DND-41 (cell line): ENCODE results near the gene TAAR9.
"Not testable (repeated sequence)": the region's sequence is repeated elsewhere in the genome, so short reads cannot be mapped to it uniquely, and the experiment has no call there.

Experiments used
- ATAC-seq: fragments of 200-7000 bp; cut with Tn5 transposase; 3 replicates; pipeline ENCODE4 v1.9.1; 2021; ENCODE audit warnings: low read depth; ENCODE audit not compliant: insufficient read depth
- DNase-seq: peaks from one replicate; pipeline ENCODE4 v3.0.0-alpha.2; 2020
- H2AFZ ChIP-seq: 2 replicates; pipeline ENCODE4 v1.6.0; 2012; ENCODE audit warnings: low read depth, low read length
- H3K27ac ChIP-seq: 2 replicates; pipeline ENCODE4 v1.5.1; 2012; ENCODE audit warnings: low read length, inconsistent platforms
- H3K27me3 ChIP-seq: fragments of 200-600 bp; sonication (generic); 2 replicates; pipeline ENCODE4 v1.6.0; 2012; ENCODE audit warnings: low read length, mild to moderate bottlenecking, inconsistent platforms; ENCODE audit not compliant: insufficient read depth, poor library complexity
- H3K36me3 ChIP-seq: 2 replicates; pipeline ENCODE4 v1.5.1; 2012; ENCODE audit warnings: low read length, inconsistent platforms; ENCODE audit not compliant: insufficient read depth
- H3K4me1 ChIP-seq: 2 replicates; pipeline ENCODE4 v1.5.1; 2012; ENCODE audit warnings: mild to moderate bottlenecking, low read length; ENCODE audit not compliant: insufficient read depth
- H3K4me2 ChIP-seq: 2 replicates; pipeline ENCODE4 v1.6.0; 2012; ENCODE audit warnings: mild to moderate bottlenecking, moderate library complexity, low read length, inconsistent platforms; ENCODE audit not compliant: insufficient read depth
- H3K4me3 ChIP-seq, 2 experiments: fragments of 200-600 bp in 1 of 2; shearing (Covaris generic) in 1 of 2; 2 replicates each; pipeline ENCODE4 v1.5.1; 2012 to 2016; ENCODE audit warnings: inconsistent platforms in 2 of 2, low read length in 2 of 2, mild to moderate bottlenecking in 2 of 2, low read depth in 1 of 2, moderate library complexity in 1 of 2
- H3K79me2 ChIP-seq: 2 replicates; pipeline ENCODE4 v1.6.0; 2012; ENCODE audit warnings: low read length, inconsistent platforms; ENCODE audit not compliant: insufficient read depth
- H3K9ac ChIP-seq: 2 replicates; pipeline ENCODE4 v1.6.0; 2012; ENCODE audit warnings: low read depth, mild to moderate bottlenecking, inconsistent platforms, low read length, moderate library complexity
- H3K9me3 ChIP-seq: 2 replicates; pipeline ENCODE4 v1.5.1; 2012; ENCODE audit warnings: low read length, moderate library complexity, mild to moderate bottlenecking, inconsistent platforms; ENCODE audit not compliant: insufficient read depth, severe bottlenecking
- H4K20me1 ChIP-seq: 2 replicates; pipeline ENCODE4 v1.6.0; 2012; ENCODE audit warnings: low read length; ENCODE audit not compliant: insufficient read depth
- EZH2 ChIP-seq: IDR thresholded peaks from 3 replicates; pipeline ENCODE4 v1.6.1; 2012; ENCODE audit warnings: borderline replicate concordance, low read depth, mild to moderate bottlenecking, moderate library complexity, low read length, inconsistent platforms; ENCODE audit not compliant: severe bottlenecking
- TF ChIP-seq, protein P1 (sequence below): IDR thresholded peaks from 2 replicates; pipeline ENCODE4 v1.5.1; 2012; ENCODE audit warnings: borderline replicate concordance, low read length, moderate library complexity, mild to moderate bottlenecking; ENCODE audit not compliant: poor library complexity, severe bottlenecking; ENCODE audit errors: extremely low read depth

The TAAR9 gene

DNA sequence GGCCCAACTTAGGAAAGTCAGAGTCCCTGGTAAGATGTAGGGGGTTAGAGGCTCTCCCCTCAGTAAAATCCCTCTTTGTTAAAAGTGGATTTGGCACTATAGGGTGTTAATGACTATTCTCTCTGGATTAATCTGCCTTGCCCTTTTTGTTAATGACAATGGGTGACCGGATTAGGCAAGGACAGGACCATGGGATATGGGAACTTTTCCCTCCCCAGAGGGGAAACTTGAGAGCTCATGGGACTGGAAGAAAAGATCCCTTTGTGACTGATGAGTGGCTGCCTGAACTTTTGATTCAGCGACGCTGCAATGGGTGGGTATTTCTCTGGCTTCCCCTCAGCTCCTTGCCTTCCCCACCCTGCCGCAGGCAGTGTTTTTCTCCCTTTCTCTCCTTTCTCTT, 12.2 kb upstream of the TAAR9 start:
- Histone ChIP-seq H3K4me3 (no peak overlapping the region), H4K20me1 (no peaks in the 10 kb centered on the region), H3K27ac (no peak overlapping the region), H3K9ac (no peak overlapping the region), H3K36me3 (no peaks in the 10 kb centered on the region), H3K27me3 (peaks cover 3% of the 10 kb centered on the region), H2AFZ (no peak overlapping the region), H3K4me2 (no peak overlapping the region), H3K9me3 (no peaks in the 10 kb centered on the region), H3K4me1 (no peaks in the 10 kb centered on the region), H3K79me2 (no peaks in the 10 kb centered on the region)
- TF ChIP-seq, protein P1, sequence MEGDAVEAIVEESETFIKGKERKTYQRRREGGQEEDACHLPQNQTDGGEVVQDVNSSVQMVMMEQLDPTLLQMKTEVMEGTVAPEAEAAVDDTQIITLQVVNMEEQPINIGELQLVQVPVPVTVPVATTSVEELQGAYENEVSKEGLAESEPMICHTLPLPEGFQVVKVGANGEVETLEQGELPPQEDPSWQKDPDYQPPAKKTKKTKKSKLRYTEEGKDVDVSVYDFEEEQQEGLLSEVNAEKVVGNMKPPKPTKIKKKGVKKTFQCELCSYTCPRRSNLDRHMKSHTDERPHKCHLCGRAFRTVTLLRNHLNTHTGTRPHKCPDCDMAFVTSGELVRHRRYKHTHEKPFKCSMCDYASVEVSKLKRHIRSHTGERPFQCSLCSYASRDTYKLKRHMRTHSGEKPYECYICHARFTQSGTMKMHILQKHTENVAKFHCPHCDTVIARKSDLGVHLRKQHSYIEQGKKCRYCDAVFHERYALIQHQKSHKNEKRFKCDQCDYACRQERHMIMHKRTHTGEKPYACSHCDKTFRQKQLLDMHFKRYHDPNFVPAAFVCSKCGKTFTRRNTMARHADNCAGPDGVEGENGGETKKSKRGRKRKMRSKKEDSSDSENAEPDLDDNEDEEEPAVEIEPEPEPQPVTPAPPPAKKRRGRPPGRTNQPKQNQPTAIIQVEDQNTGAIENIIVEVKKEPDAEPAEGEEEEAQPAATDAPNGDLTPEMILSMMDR: no peak
- no peak for TF ChIP-seq EZH2
- DNase-seq (no peak), ATAC-seq (no peak)

DNA sequence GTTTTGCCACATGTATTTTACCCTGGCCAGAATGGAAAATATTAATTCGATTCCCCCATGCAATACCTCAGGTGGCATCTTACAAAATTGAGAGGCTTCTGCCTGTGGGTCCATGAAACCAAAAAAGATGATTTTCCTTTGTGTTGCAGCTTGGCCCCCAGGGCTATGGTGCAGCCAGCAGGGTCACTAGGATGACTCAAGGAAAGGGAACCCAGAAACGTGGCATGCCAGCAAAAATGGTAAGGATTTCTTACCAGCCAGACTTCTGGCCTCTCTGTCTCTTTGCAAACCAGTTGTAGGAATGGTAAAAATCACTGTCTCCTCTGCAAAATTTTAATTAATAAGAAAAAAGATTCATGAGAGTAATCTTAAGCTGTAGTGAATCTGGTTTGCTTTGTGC, 11.6 kb upstream of the TAAR9 start:
- no peak for TF ChIP-seq EZH2
- TF ChIP-seq, protein P1: no peak
- Histone ChIP-seq H3K9ac (no peak overlapping the region), H3K36me3 (no peaks in the 10 kb centered on the region), H3K27me3 (peaks cover 3% of the 10 kb centered on the region), H3K4me2 (no peak overlapping the region), H2AFZ (no peak overlapping the region), H3K27ac (no peak overlapping the region), H4K20me1 (no peaks in the 10 kb centered on the region), H3K79me2 (no peaks in the 10 kb centered on the region), H3K9me3 (no peaks in the 10 kb centered on the region), H3K4me3 (no peak overlapping the region), H3K4me1 (no peaks in the 10 kb centered on the region)
- ATAC-seq (no peak), DNase-seq (no peak)

DNA sequence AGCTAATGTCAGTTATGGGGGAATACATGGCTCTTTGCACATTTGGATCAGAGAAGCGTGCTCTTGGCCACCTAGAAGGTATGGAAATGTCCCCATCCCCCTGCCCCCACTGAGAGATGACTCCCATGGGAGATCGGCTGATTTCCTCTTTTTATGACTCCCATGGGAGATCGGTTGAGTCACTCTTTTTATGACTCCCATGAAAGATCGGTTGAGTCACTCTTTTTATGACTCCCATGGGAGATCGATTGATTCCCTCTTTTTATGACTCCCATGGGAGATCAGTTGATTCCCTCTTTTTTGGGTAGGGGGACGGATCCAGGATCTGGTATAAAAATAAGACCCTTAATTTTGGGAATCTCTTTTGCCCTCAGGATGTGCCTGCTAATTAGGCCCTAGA, 10.3 kb upstream of the TAAR9 start:
- no peak overlapping the region for H3K4me3 ChIP-seq
- ATAC-seq (no peak), DNase-seq (no peak)
- H3K27me3 ChIP-seq: peaks cover 3% of the 10 kb centered on the region
- H3K9me3 ChIP-seq: no peaks in the 10 kb centered on the region
- H3K79me2 ChIP-seq: no peaks in the 10 kb centered on the region
- no peaks in the 10 kb centered on the region for H3K4me1 ChIP-seq
- no peak overlapping the region for H2AFZ ChIP-seq
- H4K20me1 ChIP-seq: no peaks in the 10 kb centered on the region
- H3K9ac ChIP-seq: no peak overlapping the region
- no peak for TF ChIP-seq EZH2
- TF ChIP-seq, protein P1: no peak
- H3K4me2 ChIP-seq: no peak overlapping the region
- no peaks in the 10 kb centered on the region for H3K36me3 ChIP-seq
- no peak overlapping the region for H3K27ac ChIP-seq

DNA sequence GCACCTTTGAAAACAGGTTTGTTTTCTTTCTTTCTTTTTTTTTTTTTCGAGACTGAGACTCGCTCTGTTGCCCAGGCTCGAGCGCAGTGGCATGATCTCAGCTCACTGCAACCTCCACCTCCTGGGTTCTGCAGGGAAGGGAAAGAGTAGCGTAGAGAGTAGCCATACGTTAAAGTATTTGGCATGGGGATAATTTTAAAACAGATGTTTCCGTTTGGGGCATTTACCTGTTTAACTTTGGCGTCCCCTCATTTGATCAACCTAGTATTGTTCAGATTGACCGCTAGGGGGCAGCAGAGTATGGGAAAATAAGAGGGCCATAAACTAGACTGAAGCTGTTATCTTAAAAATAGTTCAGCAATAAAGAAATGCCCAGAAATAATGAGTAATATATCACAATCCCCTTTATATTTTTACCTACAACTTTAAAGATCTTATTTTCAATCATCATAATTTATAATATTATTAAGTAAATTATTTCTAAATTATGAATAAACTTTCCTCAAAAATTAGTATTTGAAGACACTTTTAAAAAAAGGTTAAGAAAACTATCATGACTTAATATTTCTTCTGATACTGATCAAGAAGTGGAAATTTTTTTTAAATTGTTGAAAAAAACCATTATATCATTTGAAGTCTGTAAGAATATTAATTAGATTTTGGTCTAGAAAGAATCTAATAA, 7.6 kb upstream of the TAAR9 start:
- H3K4me3 ChIP-seq: no peak overlapping the region
- no peaks in the 10 kb centered on the region for H3K4me1 ChIP-seq
- no peaks in the 10 kb centered on the region for H3K27me3 ChIP-seq
- TF ChIP-seq, protein P1: peak; percentile 81
- no peak for TF ChIP-seq EZH2
- no peak overlapping the region for H3K4me2 ChIP-seq
- H4K20me1 ChIP-seq: no peaks in the 10 kb centered on the region
- no peaks in the 10 kb centered on the region for H3K79me2 ChIP-seq
- no peaks in the 10 kb centered on the region for H3K36me3 ChIP-seq
- no peak overlapping the region for H2AFZ ChIP-seq
- H3K27ac ChIP-seq: no peak overlapping the region
- ATAC-seq: peak; percentile 91
- no peak overlapping the region for H3K9ac ChIP-seq
- peak; percentile 58 for DNase-seq
- H3K9me3 ChIP-seq: no peaks in the 10 kb centered on the region

DNA sequence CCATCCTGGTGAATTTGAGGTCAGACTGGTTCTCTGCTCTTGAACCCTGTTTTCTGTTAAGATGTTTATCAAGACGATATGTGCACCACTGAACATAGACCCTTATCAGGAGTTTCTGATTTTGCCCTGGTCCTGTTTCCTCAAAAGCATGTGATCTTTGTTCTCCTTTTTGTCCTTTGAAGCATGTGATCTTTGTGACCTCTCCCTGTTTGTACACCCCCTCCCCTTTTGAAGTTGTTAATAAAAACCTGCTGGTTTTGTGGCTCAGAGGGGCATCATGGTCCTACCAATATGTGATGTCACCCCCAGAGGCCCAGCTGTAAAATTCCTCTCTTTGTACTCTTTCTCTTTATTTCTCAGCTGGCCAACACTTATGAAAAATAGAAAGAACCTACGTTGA, 3.5 kb upstream of the TAAR9 start:
- not testable (repeated sequence) for H3K79me2 ChIP-seq, DNase-seq, H3K9ac ChIP-seq, H3K4me1 ChIP-seq, H3K9me3 ChIP-seq, ATAC-seq, H3K4me3 ChIP-seq, H4K20me1 ChIP-seq, H3K4me2 ChIP-seq, H2AFZ ChIP-seq, H3K27me3 ChIP-seq, H3K27ac ChIP-seq, H3K36me3 ChIP-seq
